Lower lobe of right lung (tissue), 2 donors: Measurements from ENCODE around the gene VILL. TPM values are rescaled to one million over a fixed set of nuclear protein-coding genes. Genes with fewer than 3 reads are reported as not detected.
A peak's percentile ranks its signal among the peaks of the same experiment; 100 is the strongest.

Experiments
- ATAC-seq, 2 donors: fragments of 200-7000 bp; cut with Tn5 transposase; one replicate each; pipeline ENCODE4 v1.9.1; 2020 to 2022; ENCODE audit warnings: mild to moderate bottlenecking in 2 of 2, moderate library complexity in 2 of 2
- DNase-seq: peaks from one replicate; pipeline ENCODE4 v3.0.0-alpha.2; 2020
- H3K27ac ChIP-seq: fragments of 200-600 bp; one replicate; pipeline ENCODE4 v1.8.0; 2022
- H3K27me3 ChIP-seq: fragments of 200-600 bp; one replicate; pipeline ENCODE4 v1.8.0; 2022; ENCODE audit warnings: low read depth
- H3K36me3 ChIP-seq: fragments of 200-600 bp; one replicate; pipeline ENCODE4 v1.8.0; 2022; ENCODE audit warnings: mild to moderate bottlenecking
- H3K4me1 ChIP-seq: fragments of 200-600 bp; one replicate; pipeline ENCODE4 v1.8.0; 2022
- H3K4me3 ChIP-seq: fragments of 200-600 bp; one replicate; pipeline ENCODE4 v1.8.0; 2022; ENCODE audit warnings: mild to moderate bottlenecking
- H3K9me3 ChIP-seq: fragments of 200-600 bp; one replicate; pipeline ENCODE4 v1.8.0; 2022
- intact Hi-C: fragments of 100-400 bp; cut with DNase I; formaldehyde crosslinking; loops from one replicate; pipeline ENCODE4 v1.11.0; 2022
- total RNA-seq: library from RNA; stranded (reverse); fragmentation: NEBNext Ultra II Directional; extraction: Animal tissue kit (Norgen Biotek cat#: 25700); gene quantifications from one replicate; pipeline ENCODE4 v1.2.1, GENCODE V29; 2021
- TF ChIP-seq, protein P1 (sequence below): fragments of 200-600 bp; IDR thresholded peaks from one replicate; pipeline ENCODE4 v1.8.0; 2022; ENCODE audit warnings: antibody characterized with exemption, mild to moderate bottlenecking
- donor health status: DM: no; HTN: yes; CAD: no; lungs with severe emphysema.

The VILL gene
- total RNA-seq, 1 donor from 2014 or later = 12.5 TPM

DNA sequence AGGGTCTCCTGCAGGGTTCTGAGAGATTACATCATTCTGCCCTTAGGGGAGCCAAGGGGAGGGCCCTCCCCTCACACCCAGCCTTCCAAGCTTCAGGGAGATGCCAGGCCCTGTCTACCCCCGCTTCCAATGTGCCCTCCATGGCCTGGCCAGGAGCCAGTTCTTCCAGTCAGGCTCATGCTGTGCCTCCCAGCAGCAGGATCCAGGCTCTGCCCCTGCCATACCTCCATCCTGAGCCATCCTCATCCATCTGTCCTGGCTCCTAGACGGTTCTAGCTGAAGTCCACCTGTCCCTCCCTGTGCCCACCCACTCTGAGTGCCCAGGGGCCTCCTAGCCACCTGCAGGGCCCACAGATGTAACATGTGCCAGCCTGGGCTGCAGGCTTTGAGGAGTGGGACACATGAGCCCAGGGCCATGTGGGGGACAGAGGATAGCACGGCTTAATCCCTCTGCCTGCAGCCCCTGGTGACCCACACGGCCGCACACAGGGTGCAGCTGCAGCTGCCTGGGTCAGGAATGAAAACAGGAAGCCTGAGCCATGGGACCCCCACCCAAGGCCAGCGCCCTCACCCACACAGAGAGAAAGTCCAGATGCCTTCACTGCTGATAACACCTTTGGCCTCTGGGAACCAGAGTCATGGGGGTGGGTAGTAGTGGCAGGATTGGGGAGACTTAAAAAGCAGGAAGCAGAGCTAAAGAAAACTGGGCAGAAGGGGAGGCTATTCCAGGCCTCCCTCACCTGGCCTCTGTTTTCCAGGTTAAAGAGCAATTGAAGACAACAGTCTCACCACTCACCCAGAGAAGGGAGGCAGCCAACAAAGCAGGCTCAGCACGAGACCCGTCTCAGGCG lies 27.1 kb downstream of the VILL start:
- intact Hi-C loops = no loop called here
- ATAC-seq (no peak), DNase-seq (no peak)
- Histone ChIP-seq H3K9me3 (peaks cover 4% of the 10 kb centered on the region), H3K36me3 (peaks cover 64% of the 10 kb centered on the region), H3K4me1 (peaks cover 4% of the 10 kb centered on the region), H3K27me3 (no peaks in the 10 kb centered on the region), H3K4me3 (no peak overlapping the region), H3K27ac (no peak overlapping the region)
- TF ChIP-seq, protein P1, sequence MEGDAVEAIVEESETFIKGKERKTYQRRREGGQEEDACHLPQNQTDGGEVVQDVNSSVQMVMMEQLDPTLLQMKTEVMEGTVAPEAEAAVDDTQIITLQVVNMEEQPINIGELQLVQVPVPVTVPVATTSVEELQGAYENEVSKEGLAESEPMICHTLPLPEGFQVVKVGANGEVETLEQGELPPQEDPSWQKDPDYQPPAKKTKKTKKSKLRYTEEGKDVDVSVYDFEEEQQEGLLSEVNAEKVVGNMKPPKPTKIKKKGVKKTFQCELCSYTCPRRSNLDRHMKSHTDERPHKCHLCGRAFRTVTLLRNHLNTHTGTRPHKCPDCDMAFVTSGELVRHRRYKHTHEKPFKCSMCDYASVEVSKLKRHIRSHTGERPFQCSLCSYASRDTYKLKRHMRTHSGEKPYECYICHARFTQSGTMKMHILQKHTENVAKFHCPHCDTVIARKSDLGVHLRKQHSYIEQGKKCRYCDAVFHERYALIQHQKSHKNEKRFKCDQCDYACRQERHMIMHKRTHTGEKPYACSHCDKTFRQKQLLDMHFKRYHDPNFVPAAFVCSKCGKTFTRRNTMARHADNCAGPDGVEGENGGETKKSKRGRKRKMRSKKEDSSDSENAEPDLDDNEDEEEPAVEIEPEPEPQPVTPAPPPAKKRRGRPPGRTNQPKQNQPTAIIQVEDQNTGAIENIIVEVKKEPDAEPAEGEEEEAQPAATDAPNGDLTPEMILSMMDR = no peak

DNA sequence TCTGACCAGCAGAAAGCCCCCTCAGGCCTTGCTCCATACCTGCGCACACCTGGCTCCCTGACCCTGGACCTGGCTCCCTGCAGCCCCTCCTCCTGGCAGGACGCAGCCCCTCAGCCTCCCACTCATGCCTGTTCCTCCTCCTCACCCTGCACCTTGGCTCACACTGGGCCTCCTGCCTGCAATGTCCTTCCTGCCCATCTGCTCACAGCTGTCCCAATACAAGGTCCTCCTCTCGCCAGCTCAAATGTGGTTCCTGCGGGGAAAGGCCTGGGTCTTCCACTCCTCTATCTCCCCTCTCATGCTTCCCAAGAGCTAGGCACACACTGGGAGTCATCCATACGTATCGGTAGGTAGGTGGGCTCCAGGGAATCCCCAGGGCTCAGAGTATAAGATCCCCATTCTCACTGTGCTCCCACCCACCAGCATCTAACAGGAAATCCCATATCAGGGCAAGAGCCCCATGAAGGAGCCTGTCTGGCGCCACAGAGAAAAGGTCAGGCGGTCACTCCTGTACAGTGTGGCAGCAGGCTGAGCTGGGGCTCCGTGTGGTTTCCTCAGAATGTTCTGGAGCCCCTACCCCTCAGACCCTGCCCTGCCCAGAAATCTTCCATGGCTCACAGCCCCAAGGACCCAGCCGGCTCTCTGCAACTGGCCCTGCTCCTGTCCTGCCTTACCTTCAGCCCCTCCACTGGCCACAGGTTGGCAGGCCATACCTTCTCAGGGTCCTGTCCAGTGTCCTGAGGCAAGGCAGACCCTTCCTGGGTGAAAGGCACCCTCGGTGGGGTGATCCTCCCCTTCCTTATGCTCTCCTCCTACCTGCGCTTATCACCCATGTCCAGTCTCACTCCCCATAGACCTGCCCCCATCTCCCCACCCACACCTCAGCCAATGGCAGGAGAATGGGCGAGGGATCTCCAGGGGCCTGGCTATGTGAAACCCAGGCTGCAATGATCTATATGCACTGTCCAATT lies 28.0 kb downstream of the VILL start:
- Histone ChIP-seq H3K27ac (no peak overlapping the region), H3K9me3 (peaks cover 4% of the 10 kb centered on the region), H3K36me3 (peaks cover 63% of the 10 kb centered on the region), H3K4me1 (peaks cover 8% of the 10 kb centered on the region), H3K27me3 (no peaks in the 10 kb centered on the region), H3K4me3 (no peak overlapping the region)
- intact Hi-C loops = no loop called here
- no peak for ATAC-seq
- TF ChIP-seq, protein P1 = no peak
- DNase-seq = no peak

DNA sequence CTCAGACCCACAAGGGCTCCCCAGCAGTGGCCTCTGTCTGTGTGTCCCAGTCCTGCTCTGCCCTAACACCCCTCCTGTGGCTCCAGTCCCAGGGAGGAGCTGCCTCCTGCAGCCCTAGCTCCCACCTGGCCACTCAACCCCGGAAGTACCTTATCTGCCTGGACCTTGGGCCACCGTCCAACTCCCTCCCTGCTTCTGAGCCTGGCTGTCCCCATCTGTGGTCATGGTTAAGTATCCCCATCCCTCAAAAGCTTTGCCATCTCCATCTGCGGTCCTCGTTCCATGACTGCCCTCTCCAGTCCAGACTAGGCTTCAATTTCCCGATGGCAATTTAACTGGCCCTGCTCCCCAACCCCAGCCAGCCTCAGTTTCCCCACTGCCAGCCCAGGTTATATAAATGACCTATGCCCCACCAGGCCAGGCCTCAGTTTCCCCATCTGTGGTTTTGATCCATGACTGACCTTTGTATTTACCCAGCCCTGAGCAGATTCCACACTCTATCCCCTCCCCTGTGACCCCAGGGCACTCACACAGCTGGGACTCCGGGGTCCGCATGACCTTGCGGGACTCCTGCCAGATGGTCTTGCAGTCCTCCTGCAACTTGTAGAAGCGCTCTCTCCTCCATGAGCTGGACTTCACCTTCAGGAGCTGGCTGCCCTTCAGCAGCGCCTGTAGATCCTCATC lies 29.2 kb downstream of the VILL start:
- peaks cover 51% of the 10 kb centered on the region for H3K36me3 ChIP-seq

DNA sequence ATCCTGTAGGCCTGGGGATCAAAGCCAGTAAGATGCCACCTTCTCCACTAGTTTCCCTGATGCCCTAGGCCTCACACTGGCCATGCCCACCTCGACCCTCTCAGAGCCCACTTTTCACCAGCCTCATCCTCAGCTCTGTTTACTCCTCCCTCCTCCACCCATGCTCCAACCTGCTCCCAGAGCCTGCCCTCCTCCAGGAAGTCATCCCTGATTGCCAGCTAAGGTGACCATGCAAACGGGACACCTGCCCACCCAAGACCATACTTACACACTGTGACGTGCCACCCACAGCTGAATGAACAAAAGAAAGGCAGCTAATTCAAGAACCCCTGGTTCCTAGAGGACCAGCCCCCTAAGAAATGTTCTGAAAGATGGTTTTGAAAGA lies 29.7 kb downstream of the VILL start:
- DNase-seq = peak; percentile 16

More for the DNA sequence above, 29.2 kb downstream of the VILL start:
- no peak overlapping the region for H3K4me3 ChIP-seq
- peaks cover 4% of the 10 kb centered on the region for H3K9me3 ChIP-seq
- no peaks in the 10 kb centered on the region for H3K27me3 ChIP-seq
- TF ChIP-seq, protein P1 = no peak
- peaks cover 15% of the 10 kb centered on the region for H3K4me1 ChIP-seq
- ATAC-seq (no peak), DNase-seq (no peak)
- no peak overlapping the region for H3K27ac ChIP-seq
- intact Hi-C loops = no loop called here

More for the DNA sequence above, 29.7 kb downstream of the VILL start:
- ATAC-seq = no peak
- TF ChIP-seq, protein P1 = no peak
- H3K4me1 ChIP-seq = peaks cover 17% of the 10 kb centered on the region
- peaks cover 4% of the 10 kb centered on the region for H3K9me3 ChIP-seq
- H3K27ac ChIP-seq = no peak overlapping the region
- H3K36me3 ChIP-seq = peaks cover 46% of the 10 kb centered on the region
- no peaks in the 10 kb centered on the region for H3K27me3 ChIP-seq
- H3K4me3 ChIP-seq = no peak overlapping the region
- intact Hi-C loops = no loop called here
